ENCODE measurements around the gene TTC23L.

TTC23L gene

GRCh38 chr5:34927785-34928184 lies 88.8 kb downstream of the TTC23L start:
- in situ Hi-C loops (cut with HindIII; ENCODE audit: low sequenced_read_pairs) = no loop called here
- TF ChIP-seq CTCF (IDR thresholded peaks at IDR 0.05; ENCODE audit: low read depth, low read length) = no peak
- H3K4me3 ChIP-seq (ENCODE audit: low read depth, low read length) = no peak overlapping the region
- no peak for DNase-seq (ENCODE audit: low read depth, low spot score)

GRCh38 chr5:34928267-34928666 lies 89.3 kb downstream of the TTC23L start:
- in situ Hi-C loops (cut with HindIII; ENCODE audit: low sequenced_read_pairs) = no loop called here
- H3K4me3 ChIP-seq (ENCODE audit: low read depth, low read length) = no peak overlapping the region
- DNase-seq (ENCODE audit: low read depth, low spot score) = no peak
- no peak for TF ChIP-seq CTCF (IDR thresholded peaks at IDR 0.05; ENCODE audit: low read depth, low read length)

- in situ Hi-C loops (cut with HindIII; ENCODE audit: low sequenced_read_pairs) = no loop called here
- TF ChIP-seq CTCF (IDR thresholded peaks at IDR 0.05; ENCODE audit: low read depth, low read length) = no peak
- H3K4me3 ChIP-seq (ENCODE audit: low read depth, low read length) = peak within 1 kb of the TSS; percentile 87
- peak; percentile 98 for DNase-seq (ENCODE audit: low read depth, low spot score)
Measured at GRCh38 chr5:34929134-34929719, 90.3 kb downstream of the TTC23L start, which contains the start of gene DNAJC21. TSS of gene DNAJC21 (plus strand) at chr5:34929559. CDS start at chr5:34929820, 261 bp downstream.

GRCh38 chr5:34929720-34930461 lies 90.9 kb downstream of the TTC23L start:
- DNase-seq (ENCODE audit: low read depth, low spot score) = peak; percentile 82
- TF ChIP-seq CTCF (IDR thresholded peaks at IDR 0.05; ENCODE audit: low read depth, low read length) = no peak
- H3K4me3 ChIP-seq (ENCODE audit: low read depth, low read length) = peak overlapping the region; percentile 87
- in situ Hi-C loops (cut with HindIII; ENCODE audit: low sequenced_read_pairs) = no loop called here

- DNase-seq (ENCODE audit: low read depth, low spot score) = peak; percentile 60
- peak overlapping the region; percentile 87 for H3K4me3 ChIP-seq (ENCODE audit: low read depth, low read length)
- TF ChIP-seq CTCF (IDR thresholded peaks at IDR 0.05; ENCODE audit: low read depth, low read length) = no peak
- in situ Hi-C loops (cut with HindIII; ENCODE audit: low sequenced_read_pairs) = no loop called here
Measured at GRCh38 chr5:34930462-34930844, 91.5 kb downstream of the TTC23L start.

- DNase-seq (ENCODE audit: low read depth, low spot score) = no peak
- peak overlapping the region; percentile 87 for H3K4me3 ChIP-seq (ENCODE audit: low read depth, low read length)
- TF ChIP-seq CTCF (IDR thresholded peaks at IDR 0.05; ENCODE audit: low read depth, low read length) = no peak
- in situ Hi-C loops (cut with HindIII; ENCODE audit: low sequenced_read_pairs) = no loop called here
Measured at GRCh38 chr5:34930870-34931269, 91.9 kb downstream of the TTC23L start.

Measured in astrocyte of the spinal cord (primary cell).